Measurements from ENCODE around the gene LIPF. TPM values are rescaled to one million over a fixed set of nuclear protein-coding genes. Genes with fewer than 3 reads are reported as not detected.

The LIPF gene
- total RNA-seq, 1 donor from 2014 or later, result not detected

Other genes with a start within 250 kb of the LIPF start
- 10.4 TPM for gene RNLS, start 81.1 kb upstream of the LIPF start, total RNA-seq
- gene LIPJ, start 77.7 kb upstream of the LIPF start, total RNA-seq, result not detected
- not detected for gene LIPK, start 41.8 kb downstream of the LIPF start, total RNA-seq
- gene LIPN, start 95.6 kb downstream of the LIPF start, total RNA-seq, result not detected
- not detected for gene LIPM, start 138.3 kb downstream of the LIPF start, total RNA-seq
- 0.13 TPM for gene ANKRD22, start 187.4 kb downstream of the LIPF start, total RNA-seq
- gene STAMBPL1, start 215.8 kb downstream of the LIPF start, total RNA-seq, result 2.9 TPM